ENCODE data around the gene GPR12.

DNA sequence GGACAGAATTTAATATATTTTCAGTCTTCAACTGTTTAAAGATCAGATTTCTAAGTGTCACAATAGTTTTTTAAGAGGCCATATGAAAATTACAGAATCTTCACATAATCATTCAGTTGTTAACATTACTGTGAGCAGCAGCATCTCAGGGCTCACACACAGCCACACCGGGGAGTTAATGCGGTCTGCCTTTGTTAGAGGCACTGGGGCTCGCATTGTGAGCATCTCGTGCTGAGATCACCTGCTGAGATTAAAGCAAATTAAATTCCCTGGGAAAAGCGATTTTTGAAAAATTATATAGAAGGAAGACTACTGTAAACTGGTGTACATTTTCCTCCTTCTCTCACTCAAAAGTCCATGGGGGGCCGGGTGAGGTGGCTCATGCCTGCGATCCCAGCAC lies 16.6 kb downstream of the GPR12 start:
- TF ChIP-seq, protein P1, sequence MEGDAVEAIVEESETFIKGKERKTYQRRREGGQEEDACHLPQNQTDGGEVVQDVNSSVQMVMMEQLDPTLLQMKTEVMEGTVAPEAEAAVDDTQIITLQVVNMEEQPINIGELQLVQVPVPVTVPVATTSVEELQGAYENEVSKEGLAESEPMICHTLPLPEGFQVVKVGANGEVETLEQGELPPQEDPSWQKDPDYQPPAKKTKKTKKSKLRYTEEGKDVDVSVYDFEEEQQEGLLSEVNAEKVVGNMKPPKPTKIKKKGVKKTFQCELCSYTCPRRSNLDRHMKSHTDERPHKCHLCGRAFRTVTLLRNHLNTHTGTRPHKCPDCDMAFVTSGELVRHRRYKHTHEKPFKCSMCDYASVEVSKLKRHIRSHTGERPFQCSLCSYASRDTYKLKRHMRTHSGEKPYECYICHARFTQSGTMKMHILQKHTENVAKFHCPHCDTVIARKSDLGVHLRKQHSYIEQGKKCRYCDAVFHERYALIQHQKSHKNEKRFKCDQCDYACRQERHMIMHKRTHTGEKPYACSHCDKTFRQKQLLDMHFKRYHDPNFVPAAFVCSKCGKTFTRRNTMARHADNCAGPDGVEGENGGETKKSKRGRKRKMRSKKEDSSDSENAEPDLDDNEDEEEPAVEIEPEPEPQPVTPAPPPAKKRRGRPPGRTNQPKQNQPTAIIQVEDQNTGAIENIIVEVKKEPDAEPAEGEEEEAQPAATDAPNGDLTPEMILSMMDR (optimal IDR thresholded peaks at IDR 0.05 in 1 of 3, IDR thresholded peaks at IDR 0.05 in 1 of 3, conservative IDR thresholded peaks at IDR 0.05 in 1 of 3; ENCODE audit: extremely low read depth in 1 of 3, insufficient read depth in 2 of 3, low read length in 3 of 3), result no peak
- no peak for TF ChIP-seq EZH2 (IDR thresholded peaks at IDR 0.05; ENCODE audit: low read length)

Data from keratinocyte (primary cell).